H1 (cell line): Measurements from ENCODE around the gene KCNQ1OT1.

Experiments
- BRCA1 ChIP-seq: IDR thresholded peaks from 2 replicates; pipeline ENCODE4 v1.6.1; 2012; ENCODE audit warnings: low read depth, low read length, improper control_type of control experiment
- EP300 ChIP-seq, 2 experiments: IDR thresholded peaks; 1 replicate in 1 of 2; 2 replicates in 1 of 2; pipeline ENCODE4 v1.6.1; 2011 to 2012; ENCODE audit warnings: low read depth in 2 of 2, low read length in 2 of 2, mild to moderate bottlenecking in 2 of 2, borderline replicate concordance in 1 of 2, inconsistent platforms in 1 of 2, moderate library complexity in 1 of 2
- JUND ChIP-seq: IDR thresholded peaks from 2 replicates; pipeline ENCODE4 v1.6.1; 2011; ENCODE audit warnings: mild to moderate bottlenecking, improper control_type of control experiment, low read length
- MAFK ChIP-seq: IDR thresholded peaks from 2 replicates; pipeline ENCODE4 v1.6.1; 2012; ENCODE audit warnings: low read depth, mild to moderate bottlenecking, improper control_type of control experiment, low read length
- PHF8 ChIP-seq: fragments of 200-600 bp; sonication (generic); conservative IDR thresholded peaks from 2 replicates; pipeline ENCODE4 v1.7.1; 2012; ENCODE audit warnings: low read depth, mild to moderate bottlenecking, inconsistent platforms, low read length, moderate library complexity
- POLR2A ChIP-seq, 2 experiments: IDR thresholded peaks; 1 replicate in 1 of 2; 2 replicates in 1 of 2; pipeline ENCODE4 v1.6.1; 2011; ENCODE audit warnings: low read depth in 2 of 2, low read length in 2 of 2, mild to moderate bottlenecking in 2 of 2; ENCODE audit errors: control extremely low read depth in 1 of 2
- SIN3A ChIP-seq, 2 experiments: IDR thresholded peaks in 1 of 2; conservative IDR thresholded peaks in 1 of 2; 2 replicates each; pipeline ENCODE4 v1.6.1; 2011 to 2012; ENCODE audit warnings: low read length in 2 of 2, improper control_type of control experiment in 1 of 2, low read depth in 1 of 2, mild to moderate bottlenecking in 1 of 2
- TF ChIP-seq, protein P1 (sequence below), 3 experiments: IDR thresholded peaks; 1 replicate in 2 of 3; 2 replicates in 1 of 3; pipeline versions ENCODE4 v1.5.1 to v1.6.1; 2011; ENCODE audit warnings: low read length in 3 of 3, mild to moderate bottlenecking in 3 of 3, inconsistent platforms in 2 of 3, low read depth in 1 of 3, moderate library complexity in 1 of 3; ENCODE audit not compliant: insufficient read depth in 1 of 3; ENCODE audit errors: control extremely low read depth in 1 of 3

DNA sequence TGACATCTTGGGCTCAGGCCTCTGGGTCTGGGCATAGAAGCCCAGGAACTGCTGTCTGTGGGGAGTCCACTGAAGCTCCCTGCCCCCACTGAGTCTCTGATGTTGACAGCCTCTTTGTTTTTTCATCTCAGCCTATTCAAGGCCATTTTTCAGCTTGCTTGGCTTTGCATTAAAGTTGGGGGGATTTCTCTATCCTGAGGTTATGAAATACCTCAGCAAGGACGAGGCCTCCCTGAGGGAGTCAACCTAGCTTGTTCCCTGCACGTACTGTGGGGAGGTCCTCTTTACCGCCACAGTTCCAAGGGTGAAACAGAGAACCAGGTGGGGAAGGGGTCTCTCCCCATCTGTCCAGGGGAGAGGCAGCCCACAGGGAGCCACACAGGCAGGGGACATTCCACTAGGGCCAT lies 8.4 kb downstream of the KCNQ1OT1 start:
- TF ChIP-seq, protein P1, sequence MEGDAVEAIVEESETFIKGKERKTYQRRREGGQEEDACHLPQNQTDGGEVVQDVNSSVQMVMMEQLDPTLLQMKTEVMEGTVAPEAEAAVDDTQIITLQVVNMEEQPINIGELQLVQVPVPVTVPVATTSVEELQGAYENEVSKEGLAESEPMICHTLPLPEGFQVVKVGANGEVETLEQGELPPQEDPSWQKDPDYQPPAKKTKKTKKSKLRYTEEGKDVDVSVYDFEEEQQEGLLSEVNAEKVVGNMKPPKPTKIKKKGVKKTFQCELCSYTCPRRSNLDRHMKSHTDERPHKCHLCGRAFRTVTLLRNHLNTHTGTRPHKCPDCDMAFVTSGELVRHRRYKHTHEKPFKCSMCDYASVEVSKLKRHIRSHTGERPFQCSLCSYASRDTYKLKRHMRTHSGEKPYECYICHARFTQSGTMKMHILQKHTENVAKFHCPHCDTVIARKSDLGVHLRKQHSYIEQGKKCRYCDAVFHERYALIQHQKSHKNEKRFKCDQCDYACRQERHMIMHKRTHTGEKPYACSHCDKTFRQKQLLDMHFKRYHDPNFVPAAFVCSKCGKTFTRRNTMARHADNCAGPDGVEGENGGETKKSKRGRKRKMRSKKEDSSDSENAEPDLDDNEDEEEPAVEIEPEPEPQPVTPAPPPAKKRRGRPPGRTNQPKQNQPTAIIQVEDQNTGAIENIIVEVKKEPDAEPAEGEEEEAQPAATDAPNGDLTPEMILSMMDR (IDR thresholded peaks at IDR 0.05; ENCODE audit: control extremely low read depth in 1 of 3, insufficient read depth in 1 of 3, low read depth in 1 of 3, low read length in 3 of 3) = no peak
- TF ChIP-seq POLR2A (IDR thresholded peaks at IDR 0.05; ENCODE audit: control extremely low read depth in 1 of 2, low read depth in 2 of 2, low read length in 2 of 2) (no peak), JUND (no peak), BRCA1 (no peak), EP300 (IDR thresholded peaks at IDR 0.05; ENCODE audit: borderline replicate concordance in 1 of 2, low read depth in 2 of 2, low read length in 2 of 2) (no peak), SIN3A (conservative IDR thresholded peaks at IDR 0.05 in 1 of 2, IDR thresholded peaks at IDR 0.05 in 1 of 2; ENCODE audit: low read depth in 1 of 2, low read length in 2 of 2) (no peak), MAFK (no peak), PHF8 (no peak)
